MM.1S (cell line): ENCODE data around the gene FNIP2.
"Not testable (repeated sequence)": the region's sequence is repeated elsewhere in the genome, so short reads cannot be mapped to it uniquely, and the experiment has no call there.

Experiments
- DNase-seq: peaks from one replicate; pipeline ENCODE4 v3.0.0-alpha.2; 2015
- H2AFZ ChIP-seq: fragments of 300-600 bp; sonication (generic); 2 replicates; pipeline ENCODE4 v1.6.0; 2016; ENCODE audit warnings: antibody characterized with exemption, low read length
- H3F3A ChIP-seq: fragments of 300-600 bp; sonication (generic); 2 replicates; pipeline ENCODE4 v1.6.1; 2016; ENCODE audit warnings: mild to moderate bottlenecking, antibody characterized with exemption, low read length, moderate library complexity, mixed read lengths; ENCODE audit not compliant: insufficient read depth
- H3K27ac ChIP-seq: fragments of 300-600 bp; sonication (generic); 2 replicates; pipeline ENCODE4 v1.5.1; 2016; ENCODE audit warnings: mild to moderate bottlenecking, low read length
- H3K27me3 ChIP-seq: fragments of 300-600 bp; sonication (generic); replicated peaks from 2 replicates; pipeline ENCODE4 v1.6.0; 2016; ENCODE audit warnings: low read length; ENCODE audit not compliant: insufficient read depth
- H3K36me3 ChIP-seq: fragments of 300-600 bp; sonication (generic); replicated peaks from 2 replicates; pipeline ENCODE4 v1.6.1; 2016; ENCODE audit warnings: mild to moderate bottlenecking, low read length, mixed read lengths; ENCODE audit not compliant: insufficient read depth
- H3K4me1 ChIP-seq: fragments of 300-600 bp; sonication (generic); 2 replicates; pipeline ENCODE4 v1.6.1; 2016; ENCODE audit warnings: low read length, mixed read lengths
- H3K4me2 ChIP-seq: fragments of 300-600 bp; sonication (generic); 2 replicates; pipeline ENCODE4 v1.6.0; 2016; ENCODE audit warnings: low read depth, low read length
- H3K4me3 ChIP-seq: fragments of 300-600 bp; sonication (generic); 2 replicates; pipeline ENCODE4 v1.5.1; 2016; ENCODE audit warnings: low read length, mixed read lengths
- H3K79me2 ChIP-seq: fragments of 300-600 bp; sonication (generic); 2 replicates; pipeline ENCODE4 v1.6.1; 2016; ENCODE audit warnings: mixed run types, low read length, mixed read lengths
- H3K9ac ChIP-seq: fragments of 300-600 bp; sonication (generic); 2 replicates; pipeline ENCODE4 v1.6.1; 2016; ENCODE audit warnings: low read length, mixed read lengths
- H3K9me2 ChIP-seq: fragments of 300-600 bp; sonication (generic); replicated peaks from 2 replicates; pipeline ENCODE4 v1.6.1; 2016; ENCODE audit warnings: mild to moderate bottlenecking, low read length, mixed read lengths; ENCODE audit not compliant: insufficient read depth
- H3K9me3 ChIP-seq: fragments of 300-600 bp; sonication (generic); replicated peaks from 2 replicates; pipeline ENCODE4 v1.6.1; 2016; ENCODE audit warnings: mild to moderate bottlenecking, low read length, mixed read lengths; ENCODE audit not compliant: insufficient read depth
- H4K20me1 ChIP-seq: fragments of 300-600 bp; sonication (generic); 2 replicates; pipeline ENCODE4 v1.6.1; 2016; ENCODE audit warnings: mild to moderate bottlenecking, low read length, moderate library complexity, mixed read lengths; ENCODE audit not compliant: insufficient read depth
- CTCF ChIP-seq: fragments of 300-600 bp; sonication (generic); IDR thresholded peaks from 2 replicates; pipeline ENCODE4 v1.5.1; 2016; ENCODE audit warnings: antibody characterized with exemption, low read length, mixed read lengths
- EZH2 ChIP-seq: fragments of 300-600 bp; sonication (generic); optimal IDR thresholded peaks from 2 replicates; pipeline ENCODE3; 2017; ENCODE audit warnings: low read depth, mild to moderate bottlenecking, antibody characterized with exemption, low read length, mixed read lengths
- EZH2phosphoT487 ChIP-seq: fragments of 300-600 bp; sonication (generic); IDR thresholded peaks from 2 replicates; pipeline ENCODE4 v1.6.1; 2018; ENCODE audit warnings: antibody characterized with exemption, low read length

FNIP2 gene

GRCh38 chr4:158789853-158790252, 21.0 kb downstream of the FNIP2 start:
- Histone ChIP-seq H3K79me2 (peaks cover 86% of the 10 kb centered on the region), H3K4me1 (no peaks in the 10 kb centered on the region; the same call in 1 of the 2 replicates), H3K9me3 (no peaks in the 10 kb centered on the region), H2AFZ (no peak overlapping the region), H3K36me3 (no peaks in the 10 kb centered on the region), H3K9me2 (no peaks in the 10 kb centered on the region), H3K4me2 (no peak overlapping the region), H3F3A (no peaks in the 10 kb centered on the region; the same call in 1 of the 2 replicates), H3K27me3 (no peaks in the 10 kb centered on the region), H3K9ac (no peak overlapping the region), H3K4me3 (no peak overlapping the region), H4K20me1 (no peaks in the 10 kb centered on the region), H3K27ac (no peak overlapping the region)
- TF ChIP-seq EZH2: no peak
- DNase-seq: no peak

- Histone ChIP-seq H3K9me3 (no peaks in the 10 kb centered on the region), H3F3A (no peaks in the 10 kb centered on the region), H3K9me2 (no peaks in the 10 kb centered on the region), H3K4me3 (no peak overlapping the region), H3K36me3 (no peaks in the 10 kb centered on the region), H2AFZ (no peak overlapping the region), H3K27ac (no peak overlapping the region), H4K20me1 (no peaks in the 10 kb centered on the region), H3K9ac (no peak overlapping the region), H3K27me3 (no peaks in the 10 kb centered on the region), H3K79me2 (peaks cover 84% of the 10 kb centered on the region), H3K4me1 (no peaks in the 10 kb centered on the region), H3K4me2 (no peak overlapping the region)
- TF ChIP-seq CTCF (no peak), EZH2 (no peak)
- DNase-seq: no peak
Measured at GRCh38 chr4:158793021-158793420, 24.2 kb downstream of the FNIP2 start.

GRCh38 chr4:158793430-158793829, 24.6 kb downstream of the FNIP2 start:
- not testable (repeated sequence) for DNase-seq, H3K27ac ChIP-seq

GRCh38 chr4:158796370-158797140, 27.7 kb downstream of the FNIP2 start:
- no peaks in the 10 kb centered on the region for H3F3A ChIP-seq
- no peaks in the 10 kb centered on the region for H3K36me3 ChIP-seq
- no peak overlapping the region for H3K4me3 ChIP-seq
- no peaks in the 10 kb centered on the region for H3K27me3 ChIP-seq
- peaks cover 91% of the 10 kb centered on the region for H3K79me2 ChIP-seq
- H3K9me2 ChIP-seq: no peaks in the 10 kb centered on the region
- DNase-seq: no peak
- no peak overlapping the region for H2AFZ ChIP-seq
- no peaks in the 10 kb centered on the region for H3K9me3 ChIP-seq
- no peak for TF ChIP-seq EZH2phosphoT487
- no peak for TF ChIP-seq CTCF
- no peak for TF ChIP-seq EZH2
- no peaks in the 10 kb centered on the region for H4K20me1 ChIP-seq
- no peak overlapping the region for H3K4me2 ChIP-seq
- H3K4me1 ChIP-seq: no peaks in the 10 kb centered on the region
- H3K27ac ChIP-seq: no peak overlapping the region
- no peak overlapping the region for H3K9ac ChIP-seq

More at GRCh38 chr4:158793430-158793829, 24.6 kb downstream of the FNIP2 start:
- H3F3A ChIP-seq, H2AFZ ChIP-seq, H3K27me3 ChIP-seq, H3K9me2 ChIP-seq, H3K4me3 ChIP-seq, H3K36me3 ChIP-seq, H3K4me1 ChIP-seq, H3K4me2 ChIP-seq, H4K20me1 ChIP-seq, H3K9me3 ChIP-seq, H3K9ac ChIP-seq: not testable (repeated sequence)
- peaks cover 84% of the 10 kb centered on the region for H3K79me2 ChIP-seq
